ENCODE measurements around the gene SP5.

DNA sequence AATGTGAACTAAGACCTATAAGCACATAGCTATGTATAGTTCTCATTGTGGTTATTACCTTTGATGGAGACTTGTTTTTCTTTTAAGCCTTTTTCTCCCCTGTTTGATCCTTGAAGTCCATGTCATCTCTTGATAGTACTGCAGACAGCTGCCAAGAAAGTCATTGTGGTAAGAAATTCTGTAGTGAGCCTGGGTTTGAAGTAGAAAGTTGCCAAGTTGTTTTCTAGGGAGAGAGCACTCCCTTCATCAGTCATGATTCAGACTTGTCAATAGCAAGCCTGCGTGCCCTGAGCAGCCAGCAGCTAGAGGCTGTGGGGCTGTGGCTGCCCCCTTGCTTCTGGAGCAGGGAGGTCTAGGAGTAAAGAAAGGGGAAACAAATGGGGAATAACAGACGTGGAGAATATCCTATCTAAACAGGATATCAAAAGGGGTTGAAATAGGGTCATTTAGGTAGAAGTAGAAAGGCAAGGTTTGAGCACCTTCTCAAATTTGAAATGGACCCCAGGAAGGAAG, 8.4 kb downstream of the SP5 start:
- TF ChIP-seq CTCF (IDR thresholded peaks at IDR 0.05; ENCODE audit: insufficient read depth, low read length, poor library complexity, severe bottlenecking) = no peak
- no peak for TF ChIP-seq EZH2phosphoT487 (conservative IDR thresholded peaks at IDR 0.05; ENCODE audit: low read length)

Data from SU-DHL-6 (cell line).